ENCODE data around the gene ITPR2.
A peak's percentile ranks its signal among the peaks of the same experiment; 100 is the strongest.

Gene ITPR2

GRCh38 chr12:26818636-26819035 is 14.4 kb downstream of the ITPR2 start:
- peak; percentile 86 for FAIRE-seq

DNA sequence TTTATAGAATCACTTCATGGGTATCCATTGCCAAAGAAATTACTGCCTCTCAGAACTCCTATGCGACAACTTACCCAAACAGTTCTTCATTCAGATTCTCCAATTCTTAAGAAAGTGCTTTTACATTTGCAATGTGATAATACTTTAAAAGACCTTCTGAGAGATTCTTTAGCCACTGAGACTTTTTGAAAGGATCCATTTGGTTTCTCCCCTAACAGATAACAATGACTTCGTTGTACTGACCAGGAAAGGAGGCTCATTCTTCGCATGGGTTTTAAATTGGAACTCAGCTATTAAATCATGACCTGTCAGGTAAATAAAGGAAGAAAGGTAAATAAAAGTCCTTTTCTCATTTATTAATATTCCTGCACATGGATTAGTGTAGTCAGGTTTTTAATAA is 14.8 kb downstream of the ITPR2 start:
- no peak for FAIRE-seq

GRCh38 chr12:26817183-26817591 is 15.8 kb downstream of the ITPR2 start:
- FAIRE-seq, result no peak

- FAIRE-seq, result no peak
Observed at GRCh38 chr12:26813812-26814211, 19.2 kb downstream of the ITPR2 start.

DNA sequence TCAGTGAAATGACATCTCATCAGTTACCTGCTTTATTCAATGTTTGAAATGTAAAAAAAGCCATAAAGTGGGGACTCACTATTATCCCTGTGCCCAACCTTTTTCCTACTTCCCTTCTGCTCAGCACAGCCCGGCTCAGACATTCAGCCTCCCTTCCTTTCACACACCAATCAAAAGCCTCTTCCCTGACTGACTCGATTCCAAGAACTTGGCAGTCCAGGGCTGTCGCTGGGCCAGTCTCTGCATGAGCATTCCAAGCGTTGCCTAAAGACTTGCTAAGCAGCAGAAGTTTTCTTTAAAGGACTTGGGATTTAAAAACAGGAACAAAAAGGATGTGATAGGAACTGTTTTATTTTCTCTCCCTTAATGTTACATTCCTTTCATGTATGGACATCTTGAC is 22.7 kb downstream of the ITPR2 start:
- FAIRE-seq, result no peak

- no peak for FAIRE-seq
Observed at GRCh38 chr12:26809611-26810285, 23.2 kb downstream of the ITPR2 start.

DNA sequence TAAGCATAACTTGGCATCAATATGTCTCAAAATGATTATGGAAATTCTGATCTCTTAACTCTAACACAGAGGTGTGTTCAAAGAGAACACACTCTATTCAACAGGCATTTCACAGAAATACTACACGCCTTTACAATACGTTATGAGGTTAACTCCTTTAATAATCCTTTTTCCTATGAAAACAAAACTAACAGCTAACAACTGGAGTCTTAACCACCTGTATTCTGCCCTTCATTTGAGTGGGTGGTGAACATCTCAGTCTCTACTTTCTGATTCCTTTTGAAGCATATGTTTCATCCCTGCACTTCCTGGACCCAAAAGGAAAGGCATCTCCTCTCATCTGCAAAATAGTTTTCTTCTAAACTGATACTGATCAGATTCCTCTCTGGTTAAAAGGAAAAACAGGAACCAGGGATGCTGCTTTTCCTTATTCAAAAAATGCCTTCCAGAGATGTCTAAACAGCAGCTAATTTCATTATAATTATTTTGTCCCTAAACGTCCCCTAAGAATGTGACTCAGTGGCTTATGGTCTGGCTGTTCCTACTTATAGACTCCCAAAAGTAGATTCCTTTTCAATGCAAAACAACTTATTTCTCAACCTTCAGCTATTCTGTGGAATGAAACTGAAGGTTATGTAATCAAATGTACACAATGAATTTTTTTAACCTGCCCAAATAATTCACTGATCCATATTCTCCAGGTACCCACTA is 24.1 kb downstream of the ITPR2 start:
- FAIRE-seq, result no peak

- FAIRE-seq, result no peak
Observed at GRCh38 chr12:26807292-26807691, 25.7 kb downstream of the ITPR2 start.

- FAIRE-seq, result no peak
Observed at GRCh38 chr12:26806556-26806955, 26.4 kb downstream of the ITPR2 start.

DNA sequence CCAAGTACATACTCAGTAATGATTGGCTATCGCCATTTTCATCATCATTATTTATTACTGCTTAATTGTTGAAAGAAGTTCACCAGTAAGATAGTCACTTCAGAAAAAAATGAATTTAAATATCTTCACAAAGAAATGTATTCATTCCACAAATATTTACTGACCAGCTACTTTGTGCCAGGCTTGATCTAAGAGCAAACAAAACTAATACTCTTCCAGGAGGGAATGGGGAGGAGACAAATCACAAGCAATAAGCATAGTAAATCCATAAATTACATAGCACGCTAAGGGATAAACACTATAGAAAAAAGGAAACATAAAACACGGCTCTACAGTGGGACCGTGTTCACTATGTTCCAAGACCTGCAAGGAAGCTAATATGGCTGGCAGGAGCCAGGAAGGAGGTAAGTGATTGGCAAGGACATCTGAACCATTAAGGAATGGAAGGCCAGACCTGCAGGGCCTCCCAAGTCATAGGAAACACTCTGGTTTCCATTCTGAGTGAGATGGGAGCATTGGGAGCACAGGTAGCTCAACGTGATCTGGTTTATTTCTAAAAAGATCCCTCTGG is 27.5 kb downstream of the ITPR2 start:
- no peak for FAIRE-seq

- no peak for FAIRE-seq
Observed at GRCh38 chr12:26803552-26803951, 29.4 kb downstream of the ITPR2 start.

GRCh38 chr12:26801486-26801885 is 31.5 kb downstream of the ITPR2 start:
- FAIRE-seq, result no peak

DNA sequence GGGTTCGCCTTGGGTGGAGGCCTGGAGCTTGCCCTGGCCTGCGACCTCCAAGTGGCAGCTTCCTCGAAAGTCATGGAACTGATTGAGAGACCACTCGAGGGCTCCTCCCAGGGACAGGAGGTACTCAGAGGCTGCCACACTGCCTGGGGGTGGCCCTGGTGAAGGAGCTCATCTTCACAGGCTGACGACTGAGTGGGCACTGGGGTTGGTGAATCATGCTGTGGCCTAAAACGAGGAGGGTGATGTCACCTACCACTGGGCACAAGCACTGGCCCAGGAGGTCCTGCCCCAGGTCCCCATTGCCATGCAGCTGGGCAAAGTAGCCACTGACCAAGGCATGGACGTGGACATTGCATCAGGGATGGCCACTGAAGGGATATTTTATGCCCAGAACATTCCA is 32.1 kb downstream of the ITPR2 start:
- FAIRE-seq, result no peak

GRCh38 chr12:26800347-26800746 is 32.6 kb downstream of the ITPR2 start:
- FAIRE-seq, result no peak

DNA sequence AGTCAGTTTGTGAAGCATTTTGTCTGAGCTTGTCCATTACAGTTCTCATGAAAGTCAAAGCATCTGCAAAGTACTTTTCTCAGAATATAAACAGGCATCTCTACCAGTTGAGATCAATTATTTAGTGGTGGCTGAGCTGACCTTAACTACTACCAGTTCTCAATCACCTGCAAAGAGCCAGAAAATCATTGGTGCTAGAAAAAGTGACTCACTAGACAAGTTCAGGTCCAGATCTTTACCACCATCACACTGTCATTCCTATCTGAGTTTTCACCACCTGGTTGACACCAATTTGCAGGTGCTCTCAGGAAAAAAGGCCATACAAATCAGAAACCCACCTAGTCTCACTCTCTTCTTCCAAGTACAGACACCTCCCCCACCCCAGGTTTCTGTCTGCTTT is 33.3 kb downstream of the ITPR2 start:
- no peak for FAIRE-seq

GRCh38 chr12:26798640-26799039 is 34.4 kb downstream of the ITPR2 start:
- no peak for FAIRE-seq

GRCh38 chr12:26798023-26798422 is 35.0 kb downstream of the ITPR2 start:
- FAIRE-seq, result no peak

- FAIRE-seq, result no peak
Observed at GRCh38 chr12:26795910-26796309, 37.1 kb downstream of the ITPR2 start.

- FAIRE-seq, result no peak
Observed at GRCh38 chr12:26791301-26791791, 41.6 kb downstream of the ITPR2 start.

- FAIRE-seq, result no peak
Observed at GRCh38 chr12:26790645-26790994, 42.4 kb downstream of the ITPR2 start.

DNA sequence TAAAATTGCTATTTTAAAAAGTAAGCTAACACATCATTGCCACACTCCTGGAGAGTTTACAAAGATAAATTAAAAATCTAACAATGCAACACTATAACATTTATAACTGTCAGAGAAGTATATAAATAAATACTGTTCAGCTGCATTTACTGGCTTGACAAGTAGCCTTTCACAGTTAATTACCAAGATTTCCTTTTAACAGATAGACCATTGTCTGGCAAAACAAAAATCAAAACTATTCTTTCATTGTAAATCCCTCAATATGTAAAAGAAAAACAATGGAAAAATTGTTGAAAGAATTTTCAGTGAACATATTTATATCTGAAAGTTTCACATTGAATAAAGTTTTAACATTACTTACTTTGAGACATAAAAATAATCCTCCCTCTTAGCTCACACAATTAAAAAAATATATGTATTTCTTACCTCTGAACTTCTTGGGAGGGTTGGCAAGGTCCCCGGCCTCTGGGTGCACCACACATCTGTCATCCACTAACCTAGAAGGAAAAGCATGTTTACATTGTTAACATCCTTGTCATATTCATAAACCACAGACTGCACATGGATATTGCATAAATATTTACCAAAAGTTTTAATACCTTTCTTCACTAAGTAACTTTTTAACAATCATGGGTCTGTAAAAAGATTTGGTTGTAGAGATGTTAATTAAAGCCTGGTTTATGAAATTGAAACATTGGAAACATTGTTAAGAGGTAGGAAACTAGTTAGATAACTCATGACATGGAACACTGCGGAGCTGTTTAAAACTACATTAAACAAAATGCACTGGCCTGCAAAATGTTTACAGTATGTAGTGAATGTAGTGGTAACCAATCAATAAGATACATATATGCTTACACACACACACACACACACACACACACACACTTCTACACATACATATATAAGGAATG is 43.0 kb downstream of the ITPR2 start:
- peak; percentile 72 for FAIRE-seq

- FAIRE-seq, result peak; percentile 61
Observed at GRCh38 chr12:26786865-26787514, 46.0 kb downstream of the ITPR2 start.

- FAIRE-seq, result no peak
Observed at GRCh38 chr12:26786491-26786864, 46.5 kb downstream of the ITPR2 start.
